ENCODE measurements around the gene CAMK4. TPM values are rescaled to one million over a fixed set of nuclear protein-coding genes. Genes with fewer than 3 reads are reported as not detected.

CAMK4 gene
- total RNA-seq, 1 donor from 2014 or later = 5.0 TPM

- H3K79me2 ChIP-seq (ENCODE audit: low read depth) = no peaks in the 10 kb centered on the region
- H2AFZ ChIP-seq (replicated peaks) = no peak overlapping the region
- TF ChIP-seq EZH2 (IDR thresholded peaks at IDR 0.05) (no peak), EZH2phosphoT487 (IDR thresholded peaks at IDR 0.05) (no peak)
- TF ChIP-seq, protein P1, sequence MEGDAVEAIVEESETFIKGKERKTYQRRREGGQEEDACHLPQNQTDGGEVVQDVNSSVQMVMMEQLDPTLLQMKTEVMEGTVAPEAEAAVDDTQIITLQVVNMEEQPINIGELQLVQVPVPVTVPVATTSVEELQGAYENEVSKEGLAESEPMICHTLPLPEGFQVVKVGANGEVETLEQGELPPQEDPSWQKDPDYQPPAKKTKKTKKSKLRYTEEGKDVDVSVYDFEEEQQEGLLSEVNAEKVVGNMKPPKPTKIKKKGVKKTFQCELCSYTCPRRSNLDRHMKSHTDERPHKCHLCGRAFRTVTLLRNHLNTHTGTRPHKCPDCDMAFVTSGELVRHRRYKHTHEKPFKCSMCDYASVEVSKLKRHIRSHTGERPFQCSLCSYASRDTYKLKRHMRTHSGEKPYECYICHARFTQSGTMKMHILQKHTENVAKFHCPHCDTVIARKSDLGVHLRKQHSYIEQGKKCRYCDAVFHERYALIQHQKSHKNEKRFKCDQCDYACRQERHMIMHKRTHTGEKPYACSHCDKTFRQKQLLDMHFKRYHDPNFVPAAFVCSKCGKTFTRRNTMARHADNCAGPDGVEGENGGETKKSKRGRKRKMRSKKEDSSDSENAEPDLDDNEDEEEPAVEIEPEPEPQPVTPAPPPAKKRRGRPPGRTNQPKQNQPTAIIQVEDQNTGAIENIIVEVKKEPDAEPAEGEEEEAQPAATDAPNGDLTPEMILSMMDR (IDR thresholded peaks at IDR 0.05) = no peak
- H3K27ac Mint-ChIP-seq = peak overlapping the region; percentile 70
- peaks cover 24% of the 10 kb centered on the region for H3K4me1 Mint-ChIP-seq
- peaks cover 4% of the 10 kb centered on the region for H3K9me3 Mint-ChIP-seq
- H3K9me3 ChIP-seq (ENCODE audit: low read depth) = no peaks in the 10 kb centered on the region
- H3F3A ChIP-seq (ENCODE audit: low read depth) = peaks cover under 1% of the 10 kb centered on the region
- no peak overlapping the region for H3K4me3 Mint-ChIP-seq
- no peaks in the 10 kb centered on the region for H3K27me3 Mint-ChIP-seq (ENCODE audit: insufficient read depth, low read depth)
- H3K4me2 ChIP-seq = no peak overlapping the region
- DNase-seq (ENCODE audit: low spot score) = no peak
- no peaks in the 10 kb centered on the region for H4K20me1 ChIP-seq (ENCODE audit: low read depth)
- H3K27ac ChIP-seq = no peak overlapping the region
- H3K36me3 Mint-ChIP-seq = peaks cover 5% of the 10 kb centered on the region
- H3K4me3 ChIP-seq = no peak overlapping the region
- H3K4me1 ChIP-seq = peaks cover 5% of the 10 kb centered on the region
- no peaks in the 10 kb centered on the region for H3K36me3 ChIP-seq
- H3K9ac ChIP-seq = no peak overlapping the region
- H3K27me3 ChIP-seq = no peaks in the 10 kb centered on the region
These were observed 229.1 kb downstream of the CAMK4 start for GRCh38 chr5:111453295-111453694.

DNA sequence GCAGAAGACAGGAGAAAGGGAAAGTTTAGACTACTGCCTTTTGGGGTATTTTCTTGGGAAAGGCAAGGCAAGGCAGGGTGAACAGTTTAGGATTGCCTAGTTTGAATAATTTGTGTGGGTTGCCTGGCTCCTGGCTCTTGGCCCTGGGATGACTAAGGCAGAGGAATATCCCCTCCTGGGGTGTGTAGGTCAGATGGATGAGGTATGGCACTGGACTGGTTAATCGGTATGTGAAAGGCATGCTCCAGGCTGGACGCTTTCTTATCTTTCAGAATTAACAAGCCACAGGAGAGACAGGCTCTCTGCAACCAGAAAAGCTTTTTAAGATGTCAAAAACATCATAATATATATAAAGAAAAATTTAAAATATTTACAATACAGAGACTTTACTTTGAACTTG is 229.6 kb downstream of the CAMK4 start:
- no peak overlapping the region for H2AFZ ChIP-seq (replicated peaks)

GRCh38 chr5:111454198-111454622 is 230.0 kb downstream of the CAMK4 start:
- no peaks in the 10 kb centered on the region for H3K27me3 Mint-ChIP-seq (ENCODE audit: insufficient read depth, low read depth)
- H3K27ac ChIP-seq = no peak overlapping the region
- peaks cover 5% of the 10 kb centered on the region for H3K36me3 Mint-ChIP-seq
- H3K4me3 Mint-ChIP-seq = no peak overlapping the region
- no peaks in the 10 kb centered on the region for H3F3A ChIP-seq (ENCODE audit: low read depth)
- H3K9ac ChIP-seq = no peak overlapping the region
- peaks cover 5% of the 10 kb centered on the region for H3K4me1 ChIP-seq
- no peaks in the 10 kb centered on the region for H4K20me1 ChIP-seq (ENCODE audit: low read depth)
- no peak overlapping the region for H3K4me3 ChIP-seq
- no peaks in the 10 kb centered on the region for H3K9me3 ChIP-seq (ENCODE audit: low read depth)
- no peak overlapping the region for H2AFZ ChIP-seq (replicated peaks)
- TF ChIP-seq, protein P1 (IDR thresholded peaks at IDR 0.05) = no peak
- TF ChIP-seq EZH2 (IDR thresholded peaks at IDR 0.05) = no peak
- TF ChIP-seq EZH2phosphoT487 (IDR thresholded peaks at IDR 0.05) = no peak
- H3K79me2 ChIP-seq (ENCODE audit: low read depth) = no peaks in the 10 kb centered on the region
- no peak for DNase-seq (ENCODE audit: low spot score)
- H3K27ac Mint-ChIP-seq = no peak overlapping the region
- H3K27me3 ChIP-seq = no peaks in the 10 kb centered on the region
- peaks cover 4% of the 10 kb centered on the region for H3K9me3 Mint-ChIP-seq
- no peak overlapping the region for H3K4me2 ChIP-seq
- H3K36me3 ChIP-seq = no peaks in the 10 kb centered on the region
- peaks cover 23% of the 10 kb centered on the region for H3K4me1 Mint-ChIP-seq

More for the DNA sequence above, 229.6 kb downstream of the CAMK4 start:
- Mint-ChIP-seq H3K9me3 (peaks cover 4% of the 10 kb centered on the region), H3K4me3 (no peak overlapping the region), H3K27ac (peak overlapping the region; percentile 70), H3K36me3 (peaks cover 5% of the 10 kb centered on the region), H3K27me3 (ENCODE audit: insufficient read depth, low read depth) (no peaks in the 10 kb centered on the region), H3K4me1 (peaks cover 24% of the 10 kb centered on the region)
- H3K27me3 ChIP-seq = no peaks in the 10 kb centered on the region
- TF ChIP-seq EZH2 (IDR thresholded peaks at IDR 0.05) (no peak), EZH2phosphoT487 (IDR thresholded peaks at IDR 0.05) (no peak)
- TF ChIP-seq, protein P1 (IDR thresholded peaks at IDR 0.05) = no peak
- no peaks in the 10 kb centered on the region for H3K9me3 ChIP-seq (ENCODE audit: low read depth)
- H3K27ac ChIP-seq = no peak overlapping the region
- no peak overlapping the region for H3K9ac ChIP-seq
- H3K36me3 ChIP-seq = no peaks in the 10 kb centered on the region
- no peak overlapping the region for H3K4me2 ChIP-seq
- no peak overlapping the region for H3K4me3 ChIP-seq
- DNase-seq (ENCODE audit: low spot score) = no peak
- H3K79me2 ChIP-seq (ENCODE audit: low read depth) = no peaks in the 10 kb centered on the region
- H3F3A ChIP-seq (ENCODE audit: low read depth) = no peaks in the 10 kb centered on the region
- no peaks in the 10 kb centered on the region for H4K20me1 ChIP-seq (ENCODE audit: low read depth)
- peaks cover 5% of the 10 kb centered on the region for H3K4me1 ChIP-seq
